Activated CD8-positive, alpha-beta memory T cell treated with anti-CD3 and anti-CD28 coated beads for 36 hours (primary cell): ENCODE measurements around the gene INAVA. TPM values are rescaled to one million over a fixed set of nuclear protein-coding genes. Genes with fewer than 3 reads are reported as not detected.
"Not testable (repeated sequence)": the region's sequence is repeated elsewhere in the genome, so short reads cannot be mapped to it uniquely, and the experiment has no call there.

ENCODE experiments used
- CTCF ChIA-PET: fragments of 350-600 bp; sonication (Branson Sonifier 250); formaldehyde crosslinking; loops from one replicate; lab custom pipeline; 2021; ENCODE audit warnings: antibody characterized with exemption; lab: Charles Lee
- POLR2A ChIA-PET: fragments of 350-600 bp; sonication (Branson Sonifier 250); formaldehyde crosslinking; loops from one replicate; lab custom pipeline; 2021; ENCODE audit warnings: antibody characterized with exemption; lab: Charles Lee
- total RNA-seq, 2 experiments: library from RNA; stranded (reverse); gene quantifications; one replicate each; pipeline ENCODE4 v1.2.3, GENCODE V29; 2021

Gene INAVA
- total RNA-seq, 2 experiments from 2014 or later, result 0.06 TPM; not detected in 1

- CTCF ChIA-PET, result interaction anchor here (1.1 kb wide), 1 partner anchor 24 kb away, joined by 3 read pairs; no protein-coding TSS in a partner anchor
These were observed 37.1 kb downstream of the INAVA start for GRCh38 chr1:200931776-200932175.

DNA sequence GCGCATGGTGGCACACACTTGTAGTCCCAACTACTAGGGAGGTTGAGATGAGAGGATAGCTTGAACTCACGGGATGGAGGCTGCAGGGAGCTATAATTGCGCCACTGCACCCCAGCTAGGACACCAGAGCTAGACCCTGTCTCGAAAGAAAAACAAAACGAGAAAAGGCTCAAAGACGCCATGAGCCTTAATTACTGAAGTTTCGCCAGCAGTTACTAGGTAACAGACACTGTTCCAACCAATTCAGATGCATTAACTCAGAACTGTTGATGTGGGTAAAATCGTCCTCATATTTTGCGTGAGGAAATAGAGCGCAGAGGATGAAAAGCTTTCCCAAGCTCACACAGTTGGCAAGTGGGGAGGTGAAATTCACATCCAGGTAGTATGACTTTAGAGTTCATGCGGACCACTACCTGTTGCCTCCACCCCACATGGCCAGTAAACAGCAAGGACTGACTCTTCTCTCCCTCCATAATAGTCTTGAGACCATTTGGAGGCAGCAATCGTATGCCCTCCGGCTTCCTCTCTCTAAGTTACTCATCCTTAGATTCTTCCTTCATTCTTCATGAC lies 40.1 kb downstream of the INAVA start:
- CTCF ChIA-PET, result no interaction called here
- POLR2A ChIA-PET, result no interaction called here

More at GRCh38 chr1:200931776-200932175, 37.1 kb downstream of the INAVA start:
- POLR2A ChIA-PET, result no interaction called here

DNA sequence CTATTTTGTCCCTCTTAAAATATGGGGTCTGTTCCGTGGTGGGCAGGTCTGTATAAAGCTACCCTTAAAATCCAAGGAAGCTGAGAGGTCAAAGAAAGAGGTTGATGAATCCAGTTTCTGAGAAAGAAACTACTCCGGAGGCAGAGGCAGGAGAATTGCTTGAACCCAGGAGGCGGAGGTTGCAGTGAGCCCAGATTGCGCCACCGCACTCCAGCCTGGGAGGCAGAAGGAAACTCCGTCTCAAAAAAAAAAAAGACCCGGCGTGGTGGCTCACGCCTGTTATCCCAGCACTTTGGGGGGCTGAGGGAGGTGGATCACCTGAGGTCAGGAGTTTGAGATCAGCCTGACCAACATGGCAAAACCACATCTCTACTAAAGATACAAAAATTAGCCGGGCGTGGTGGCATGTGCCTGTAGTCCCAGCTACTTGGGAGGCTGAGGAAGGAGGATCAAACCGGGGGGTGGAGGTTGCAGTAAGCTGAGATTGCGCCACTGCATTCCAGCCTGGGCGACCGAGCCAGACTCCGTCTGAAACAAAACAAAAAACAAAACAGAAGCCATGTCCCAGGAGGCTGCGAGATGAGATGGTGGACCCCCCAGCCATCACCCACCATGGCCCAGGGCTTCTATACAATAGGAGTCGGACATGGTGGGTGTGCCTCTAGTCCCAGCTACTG lies 40.7 kb downstream of the INAVA start:
- CTCF ChIA-PET, POLR2A ChIA-PET: not testable (repeated sequence)

DNA sequence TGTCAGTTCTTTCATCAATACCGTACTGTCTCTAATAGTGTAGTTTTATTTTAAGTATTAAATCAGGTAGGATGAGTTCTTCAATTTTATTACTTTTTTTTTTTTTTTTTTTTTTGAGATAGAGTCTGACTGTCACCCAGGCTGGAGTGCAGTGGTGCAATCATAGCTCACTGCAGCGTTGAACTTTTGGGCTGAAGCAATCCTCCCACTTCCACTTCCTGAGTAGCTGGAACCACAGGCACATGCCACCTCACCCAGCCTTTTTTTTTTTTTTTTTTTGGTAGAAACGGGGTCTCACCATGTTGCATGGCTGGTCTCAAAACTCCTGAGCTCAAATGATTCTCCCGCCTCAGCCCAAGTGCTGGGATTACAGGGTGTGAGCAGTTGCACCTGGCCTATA lies 44.3 kb downstream of the INAVA start:
- ChIA-PET CTCF (interaction anchor here (0.6 to 0.7 kb wide), 2 partner anchors 31 to 303 kb away, joined by 3 read pairs; no protein-coding TSS in a partner anchor), POLR2A (interaction anchor here (0.6 kb wide), 4 partner anchors 9 to 129 kb away, joined by 3 to 5 read pairs (median 4); no protein-coding TSS in a partner anchor)

- ChIA-PET POLR2A (interaction anchor here (0.6 kb wide), 1 partner anchor 368 kb away, joined by 3 read pairs; no protein-coding TSS in a partner anchor), CTCF (no interaction called here)
These were observed 50.4 kb downstream of the INAVA start for GRCh38 chr1:200945111-200945510.

DNA sequence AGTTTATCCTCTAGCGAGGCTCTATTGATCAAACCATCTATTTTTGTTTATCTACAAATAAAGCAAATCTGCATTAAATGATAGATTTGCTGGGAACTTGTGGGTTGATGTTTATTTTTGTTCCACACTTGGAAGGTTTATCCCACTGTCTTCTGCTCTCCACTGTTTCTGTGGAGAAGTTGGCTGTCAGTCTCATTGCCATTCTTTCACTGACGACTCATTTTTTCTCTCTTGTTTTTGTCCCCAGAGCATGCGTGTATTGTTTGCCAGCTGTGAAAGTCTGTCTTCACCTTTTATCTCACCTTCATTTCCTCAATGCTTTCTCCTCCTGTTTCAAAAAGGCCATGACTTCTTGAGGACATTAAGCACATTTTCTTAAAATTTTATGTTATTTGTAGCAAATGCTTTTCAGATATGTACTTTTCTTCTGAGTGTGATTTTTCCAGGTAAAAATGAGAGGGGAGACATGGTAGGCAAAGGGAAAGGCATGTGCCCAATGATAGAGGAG lies 52.4 kb downstream of the INAVA start:
- CTCF ChIA-PET, result no interaction called here
- POLR2A ChIA-PET, result no interaction called here

- ChIA-PET CTCF (interaction anchor here (1.9 kb wide), 1 partner anchor 23 kb away, joined by 5 read pairs; no protein-coding TSS in a partner anchor), POLR2A (no interaction called here)
These were observed 54.9 kb downstream of the INAVA start for GRCh38 chr1:200949626-200950025.

GRCh38 chr1:200951016-200951415 lies 56.3 kb downstream of the INAVA start:
- ChIA-PET CTCF (interaction anchor here (0.8 kb wide), 1 partner anchor 70 kb away, joined by 3 read pairs; no protein-coding TSS in a partner anchor), POLR2A (interaction anchor here (0.7 kb wide), 1 partner anchor 12 kb away, joined by 3 read pairs; no protein-coding TSS in a partner anchor)

- POLR2A ChIA-PET, result no interaction called here
- CTCF ChIA-PET, result no interaction called here
These were observed 59.7 kb downstream of the INAVA start for GRCh38 chr1:200954434-200954833.

- ChIA-PET CTCF (no interaction called here), POLR2A (no interaction called here)
These were observed 63.9 kb downstream of the INAVA start for GRCh38 chr1:200958597-200958996.

- ChIA-PET POLR2A (no interaction called here), CTCF (no interaction called here)
These were observed 64.8 kb downstream of the INAVA start for GRCh38 chr1:200959411-200959921.

DNA sequence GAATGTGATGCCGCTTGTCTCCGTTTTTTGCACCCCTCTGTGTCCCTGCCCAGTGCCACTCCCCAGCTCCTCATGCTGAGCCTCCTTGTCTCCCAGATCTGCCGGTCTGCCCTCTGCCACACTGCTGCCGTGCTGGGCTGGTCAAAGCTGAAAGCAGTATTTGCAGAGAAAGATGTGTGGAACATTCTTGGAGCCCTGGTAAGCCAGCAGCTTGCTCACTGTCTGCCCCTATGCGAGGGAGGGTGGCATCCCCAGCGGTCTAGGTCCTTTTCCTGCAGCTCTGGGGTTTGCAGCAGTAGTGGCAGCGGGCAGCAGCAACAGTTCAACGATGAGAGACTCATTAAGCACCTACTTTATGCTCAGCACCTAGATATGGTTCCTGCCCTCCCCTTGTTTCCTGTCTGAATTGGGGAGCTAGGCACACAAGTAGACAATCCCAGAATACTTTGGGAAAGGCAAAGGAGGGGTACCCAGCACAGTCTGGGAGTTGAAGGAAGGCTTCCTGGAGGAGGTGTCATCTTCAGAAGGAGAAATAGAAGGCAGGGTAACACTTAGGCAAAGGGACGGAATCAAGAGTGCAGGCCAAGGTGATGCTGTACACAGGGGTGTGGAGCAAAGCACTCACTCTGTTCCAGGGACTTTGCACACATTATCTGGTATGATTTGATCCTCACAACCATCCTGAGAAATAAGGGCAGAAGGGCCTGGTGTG lies 65.7 kb downstream of the INAVA start:
- ChIA-PET POLR2A (no interaction called here), CTCF (no interaction called here)

DNA sequence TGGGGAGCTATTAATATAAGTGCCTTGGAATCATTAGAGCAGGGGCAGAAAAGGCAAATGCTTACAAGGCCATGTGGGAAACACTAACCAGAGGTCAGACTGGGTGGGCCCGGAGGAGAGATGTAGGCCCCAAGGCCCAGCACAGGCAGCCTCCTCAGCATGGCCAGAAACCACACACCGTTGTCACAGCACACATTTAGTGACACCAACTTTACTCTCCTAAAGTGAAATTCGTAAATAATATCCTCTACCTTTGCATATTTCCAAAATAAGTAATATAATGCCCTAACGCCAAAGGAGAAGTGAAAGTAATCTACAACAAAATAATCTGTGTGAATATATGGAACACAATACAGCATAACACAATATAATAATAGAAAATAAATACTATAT lies 66.2 kb downstream of the INAVA start:
- CTCF ChIA-PET, result no interaction called here

GRCh38 chr1:200962151-200962550 lies 67.5 kb downstream of the INAVA start:
- CTCF ChIA-PET, result interaction anchor here (1.3 kb wide), 1 partner anchor 9 kb away, joined by 3 read pairs; no protein-coding TSS in a partner anchor
- POLR2A ChIA-PET, result not testable (repeated sequence)

More for the DNA sequence above, 66.2 kb downstream of the INAVA start:
- POLR2A ChIA-PET, result no interaction called here

DNA sequence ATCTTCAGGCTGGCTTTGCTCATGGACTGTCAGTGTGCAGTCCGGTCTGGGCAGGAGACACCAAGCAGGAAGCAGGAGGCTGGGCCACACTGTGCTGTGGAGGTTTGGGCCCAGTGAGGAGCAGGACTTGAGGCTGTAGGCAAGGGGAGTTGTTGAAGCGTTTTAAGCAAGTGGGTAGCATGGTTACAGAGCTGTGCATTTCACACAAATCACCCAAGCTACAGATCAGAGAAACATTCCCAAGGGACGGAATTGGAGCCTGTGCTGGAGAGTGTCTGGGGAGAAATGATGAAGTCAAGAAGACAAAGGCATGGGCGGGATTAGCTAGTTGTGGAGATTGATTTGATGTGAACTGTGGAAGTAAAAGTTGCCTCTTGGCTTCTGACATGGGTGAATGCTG lies 67.9 kb downstream of the INAVA start:
- CTCF ChIA-PET, result interaction anchor here (1.3 kb wide), 1 partner anchor 9 kb away, joined by 3 read pairs; no protein-coding TSS in a partner anchor
- POLR2A ChIA-PET, result no interaction called here

DNA sequence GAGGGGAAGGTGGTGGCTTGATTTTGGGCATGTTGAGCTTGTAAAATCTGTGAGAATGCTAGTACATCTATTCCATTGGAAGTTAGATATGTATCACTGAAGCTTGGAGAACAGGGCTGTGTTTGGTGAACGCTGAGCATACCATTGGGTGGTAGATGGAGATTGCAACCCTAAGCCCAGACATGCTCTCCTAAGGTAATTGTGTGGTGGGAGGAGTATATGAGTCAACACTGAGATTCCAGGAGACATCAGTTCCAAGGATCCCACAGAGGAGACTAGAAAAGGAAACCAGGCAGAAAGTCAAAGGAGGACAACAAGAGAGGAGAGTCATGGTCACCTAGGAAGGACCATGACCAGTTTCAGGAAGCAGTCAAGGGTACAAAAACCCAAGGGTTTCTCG lies 68.4 kb downstream of the INAVA start:
- ChIA-PET CTCF (interaction anchor here (1.3 kb wide), 1 partner anchor 8 kb away, joined by 3 read pairs; no protein-coding TSS in a partner anchor), POLR2A (no interaction called here)

GRCh38 chr1:200963888-200964287 lies 69.2 kb downstream of the INAVA start:
- CTCF ChIA-PET, result not testable (repeated sequence)

More at GRCh38 chr1:200963888-200964287, 69.2 kb downstream of the INAVA start:
- POLR2A ChIA-PET, result not testable (repeated sequence)
